NCI-H146 treated with DMSO at 0.1 percent for 48 hours (cell line): ENCODE results near the gene NYAP1.
"Not testable (repeated sequence)": the region's sequence is repeated elsewhere in the genome, so short reads cannot be mapped to it uniquely, and the experiment has no call there.

Experiments
- DNase-seq: peaks from one replicate; lab custom pipeline; 2025; ENCODE audit not compliant: unreplicated experiment; lab: John Stamatoyannopoulos, UW

Gene NYAP1

DNA sequence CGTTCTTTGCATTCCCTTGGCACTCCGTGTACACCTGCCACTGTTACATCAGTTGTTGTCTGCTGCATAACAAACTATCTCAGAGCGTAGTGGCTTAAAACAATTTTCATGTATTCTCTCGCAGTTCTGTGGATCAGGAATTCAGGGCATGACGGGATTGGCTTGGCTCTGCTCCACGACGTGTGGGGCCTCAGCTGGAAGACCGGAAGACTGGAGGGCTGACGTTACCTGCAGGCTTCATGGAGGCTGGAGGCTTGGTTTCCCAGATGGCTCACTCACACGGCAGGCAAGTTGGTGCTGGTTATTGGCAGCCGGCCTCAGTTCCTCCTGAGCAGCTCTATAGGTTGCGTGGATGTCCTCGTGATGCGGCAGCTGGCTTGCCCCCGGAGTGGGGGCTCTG is 25.5 kb downstream of the NYAP1 start:
- no peak for DNase-seq

DNA sequence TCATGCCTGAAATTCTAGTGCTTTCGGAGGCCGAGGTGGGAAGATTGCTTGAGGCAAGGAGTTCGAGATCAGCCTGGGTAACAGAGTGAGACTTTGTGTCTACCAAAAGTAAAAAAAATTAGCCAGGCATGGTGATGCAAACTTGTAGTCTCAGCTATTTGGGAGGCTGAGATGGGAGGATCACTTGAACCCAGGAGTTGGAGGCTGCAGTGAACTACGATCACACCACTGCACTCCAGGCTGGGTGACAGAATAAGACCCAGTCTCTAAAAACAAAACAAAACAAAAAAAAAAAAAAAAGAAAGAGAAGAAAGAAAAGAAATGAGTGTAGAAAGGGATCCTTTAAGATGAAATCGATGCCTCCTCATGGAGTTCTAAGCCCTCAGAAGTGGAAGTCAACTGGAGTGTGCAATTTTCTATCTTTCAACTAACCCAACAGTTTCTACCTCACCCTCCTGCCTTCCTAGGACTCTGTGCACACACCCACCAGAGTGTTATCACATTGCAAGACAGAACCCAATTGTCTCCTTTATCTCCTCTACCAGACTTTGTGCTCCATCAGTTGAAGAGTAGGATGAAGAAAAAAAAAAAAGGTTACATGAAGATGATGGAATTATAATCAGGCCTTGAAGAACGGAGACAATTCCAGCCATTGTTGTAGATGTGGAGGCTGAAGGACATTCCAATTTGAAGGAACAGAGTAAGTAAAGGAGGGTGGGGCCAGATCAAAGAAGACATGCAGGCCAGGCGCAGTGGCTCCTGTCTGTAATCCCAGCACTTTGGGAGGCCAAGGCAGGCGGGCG is 26.9 kb downstream of the NYAP1 start:
- no peak for DNase-seq

- DNase-seq, result no peak
These were observed 29.6 kb downstream of the NYAP1 start for GRCh38 chr7:100513212-100513810.

GRCh38 chr7:100515072-100515532 is 31.4 kb downstream of the NYAP1 start:
- no peak for DNase-seq

- DNase-seq, result no peak
These were observed 32.5 kb downstream of the NYAP1 start for GRCh38 chr7:100516135-100516812.

DNA sequence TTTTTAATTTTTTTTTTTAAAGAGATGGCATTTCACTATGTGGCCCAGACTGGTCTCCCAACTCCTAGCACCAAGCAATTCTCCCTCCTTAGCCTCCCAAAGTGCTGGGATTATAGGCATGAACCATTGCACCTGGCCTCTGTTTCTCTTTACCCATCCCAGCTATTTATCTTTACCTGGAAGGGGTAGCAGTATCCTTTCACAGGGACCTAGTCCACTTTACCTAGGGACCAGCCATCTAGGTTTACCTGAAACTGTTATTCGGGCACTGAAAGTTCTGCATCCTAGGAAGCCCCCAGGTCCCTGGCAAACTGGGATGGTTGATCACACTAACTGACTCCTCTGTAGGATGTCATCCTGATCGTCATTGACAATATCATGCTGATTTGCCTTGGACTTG is 33.6 kb downstream of the NYAP1 start:
- DNase-seq, result no peak

GRCh38 chr7:100519580-100519979 is 35.9 kb downstream of the NYAP1 start:
- DNase-seq, result no peak

DNA sequence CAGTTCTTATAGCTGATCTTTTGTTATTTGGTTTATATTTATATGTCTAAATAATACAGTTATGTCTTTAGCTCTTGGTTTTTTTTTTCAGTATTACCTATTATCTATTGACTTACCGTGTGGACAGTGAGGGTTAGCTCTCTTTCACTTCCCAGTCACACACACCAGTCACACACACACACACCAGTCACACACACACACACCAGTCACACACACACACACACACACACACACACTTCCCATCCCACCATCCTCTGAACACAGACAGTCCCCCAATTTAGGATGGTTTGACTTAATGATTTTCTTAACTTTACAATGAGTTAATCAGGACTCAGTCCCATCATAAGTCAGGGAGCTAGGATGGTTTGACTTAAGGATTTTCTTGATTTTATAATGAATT is 36.4 kb downstream of the NYAP1 start:
- no peak for DNase-seq

DNA sequence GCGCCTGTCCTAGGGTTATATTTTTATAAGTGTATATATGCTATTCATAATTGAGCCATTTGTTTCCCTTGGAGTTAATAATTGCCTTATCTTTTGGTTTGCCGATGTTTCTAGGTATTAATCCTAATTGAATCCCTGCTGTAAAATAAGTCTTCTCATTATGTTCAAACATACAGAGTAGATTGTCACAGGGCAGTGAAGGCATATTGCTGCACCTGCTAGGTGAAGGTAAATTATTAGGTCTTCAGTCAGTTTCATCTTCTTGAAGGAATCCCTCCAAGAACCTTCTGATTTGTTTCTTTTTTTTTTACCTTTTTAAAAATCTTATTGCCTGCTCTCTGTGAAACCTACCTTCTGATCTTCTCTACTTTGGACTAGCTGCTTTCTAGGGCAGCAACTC is 37.3 kb downstream of the NYAP1 start:
- DNase-seq, result no peak

DNA sequence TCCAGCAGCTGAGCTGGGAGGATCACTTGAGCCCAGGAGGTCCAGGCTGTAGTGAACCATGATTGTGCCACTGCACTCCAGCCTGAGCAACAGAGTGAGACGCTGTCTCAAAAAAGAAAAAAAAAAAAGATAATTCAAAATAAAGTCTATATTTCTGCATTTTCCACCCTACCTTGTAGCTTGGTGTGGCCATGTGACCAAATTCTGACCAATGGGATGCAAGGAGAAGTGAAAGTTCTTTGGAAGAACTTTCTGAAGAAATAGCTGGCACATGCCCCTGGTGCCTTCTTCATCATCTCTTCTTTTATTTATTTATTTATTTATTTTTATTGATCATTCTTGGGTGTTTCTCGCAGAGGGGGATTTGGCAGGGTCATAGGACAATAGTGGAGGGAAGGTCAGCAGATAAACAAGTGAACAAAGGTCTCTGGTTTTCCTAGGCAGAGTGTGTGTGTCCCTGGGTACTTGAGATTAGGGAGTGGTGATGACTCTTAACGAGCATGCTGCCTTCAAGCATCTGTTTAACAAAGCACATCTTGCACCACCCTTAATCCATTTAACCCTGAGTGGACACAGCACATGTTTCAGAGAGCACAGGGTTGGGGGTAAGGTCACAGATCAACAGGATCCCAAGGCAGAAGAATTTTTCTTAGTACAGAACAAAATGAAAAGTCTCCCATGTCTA is 38.3 kb downstream of the NYAP1 start:
- not testable (repeated sequence) for DNase-seq

DNA sequence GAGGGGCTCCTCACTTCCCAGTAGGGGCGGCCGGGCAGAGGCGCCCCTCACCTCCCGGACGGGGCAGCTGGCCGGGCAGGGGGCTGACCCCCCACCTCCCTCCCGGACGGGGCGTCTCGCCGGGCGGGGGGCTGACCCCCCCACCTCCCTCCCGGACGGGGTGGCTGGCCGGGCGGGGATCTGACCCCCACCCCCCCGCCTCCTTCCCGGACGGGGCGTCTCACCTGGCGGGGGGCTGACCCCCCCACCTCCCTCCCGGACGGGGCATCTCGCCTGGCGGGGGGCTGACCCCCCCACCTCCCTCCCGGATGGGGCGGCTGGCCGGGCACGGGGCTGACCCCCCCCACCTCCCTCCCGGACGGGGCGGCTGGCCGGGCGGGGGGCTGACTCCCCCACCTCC is 39.5 kb downstream of the NYAP1 start:
- DNase-seq, result not testable (repeated sequence)

DNA sequence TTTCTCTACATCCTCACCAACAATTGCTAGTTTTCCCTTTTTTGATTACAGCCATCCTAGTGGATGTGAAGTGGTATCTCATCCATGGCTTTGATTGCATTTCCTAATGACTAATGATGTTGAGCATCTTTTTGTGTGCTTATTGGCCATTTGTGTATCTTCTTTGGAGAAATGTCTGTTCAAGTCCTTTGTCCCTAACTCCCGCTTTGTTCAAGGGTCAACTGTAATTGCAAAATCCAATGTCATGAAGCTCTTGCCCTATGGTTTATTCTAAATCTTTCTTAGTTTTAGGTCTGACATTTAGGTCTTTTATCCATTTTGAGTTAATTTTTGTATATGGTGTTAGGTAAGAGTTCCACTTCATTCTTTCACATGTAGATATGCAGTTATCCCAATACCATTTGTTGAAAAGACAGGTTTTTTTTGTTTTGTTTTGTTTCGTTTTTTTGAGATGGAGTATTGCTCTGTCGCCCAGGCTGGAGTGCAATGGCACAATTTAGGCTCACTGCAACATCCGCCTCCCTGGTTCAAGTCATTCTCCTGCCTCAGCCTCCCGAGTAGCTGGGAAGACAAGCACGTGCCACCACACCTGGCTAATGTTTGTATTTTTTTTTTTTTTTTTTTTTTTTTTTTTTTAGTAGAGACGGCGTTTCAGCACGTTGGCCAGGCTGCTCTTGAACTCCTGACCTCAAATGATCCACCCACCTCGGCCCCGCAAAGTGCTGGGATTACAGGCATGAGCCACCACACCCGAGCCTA is 44.6 kb downstream of the NYAP1 start:
- not testable (repeated sequence) for DNase-seq

DNA sequence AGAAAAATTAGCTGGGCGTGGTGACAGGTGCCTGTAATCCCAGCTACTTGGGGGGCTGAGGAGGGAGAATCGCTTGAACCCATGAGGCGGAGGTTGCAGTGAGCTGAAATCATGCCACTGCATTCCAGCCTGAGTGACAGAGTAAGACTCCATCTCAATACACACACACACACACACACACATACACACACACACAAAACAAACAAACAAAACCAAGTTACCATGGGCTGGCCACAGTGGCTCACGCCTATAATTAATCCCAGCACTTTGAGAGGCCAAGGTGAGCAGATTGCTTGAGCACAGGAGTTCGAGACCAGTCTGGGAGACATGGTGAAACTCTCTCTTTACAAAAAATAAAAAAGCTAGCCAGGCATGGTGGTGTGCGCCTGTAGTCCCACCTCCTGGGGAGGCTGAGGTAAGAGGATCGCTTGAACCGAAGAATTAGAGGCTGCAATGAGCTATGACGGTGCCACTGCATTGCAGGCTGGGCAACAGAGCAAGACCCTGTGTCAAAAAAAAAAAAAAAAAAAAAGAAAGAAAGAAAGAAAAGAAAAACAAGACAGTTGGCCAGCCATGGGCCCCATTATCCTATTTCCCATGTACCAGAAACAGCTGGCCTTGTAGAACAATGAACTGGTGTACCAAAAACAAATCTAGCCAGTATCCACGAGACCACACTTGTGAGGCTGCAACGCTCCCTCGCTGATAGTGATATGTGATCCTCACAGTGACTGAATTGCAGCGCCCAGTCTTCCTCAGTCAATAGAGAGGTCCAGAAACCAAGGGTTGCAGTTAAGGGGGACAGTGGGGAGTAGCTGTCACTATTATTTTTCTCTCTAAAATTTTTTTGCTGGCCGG is 48.7 kb downstream of the NYAP1 start:
- DNase-seq, result no peak

- DNase-seq, result not testable (repeated sequence)
These were observed 52.3 kb downstream of the NYAP1 start for GRCh38 chr7:100535982-100536381.

DNA sequence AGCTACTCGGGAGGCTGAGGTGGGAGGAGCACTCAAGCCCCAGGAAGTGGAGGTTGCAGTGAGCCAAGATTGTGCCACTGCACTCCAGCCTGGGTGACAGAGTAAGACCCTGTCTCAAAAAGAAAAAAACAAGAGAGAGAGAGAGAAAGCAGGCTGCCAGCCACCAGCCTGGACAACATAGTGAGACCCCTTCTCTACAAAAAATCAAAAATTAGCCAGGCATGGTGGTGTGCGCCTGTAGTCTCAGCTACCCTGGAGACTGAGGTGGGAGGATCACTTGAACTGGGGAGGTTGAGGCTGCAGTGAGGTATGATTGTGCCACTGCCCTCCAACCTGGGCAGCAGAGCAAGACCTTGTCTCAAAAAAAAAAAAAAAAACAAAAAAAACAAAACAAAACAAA is 53.0 kb downstream of the NYAP1 start:
- not testable (repeated sequence) for DNase-seq

- no peak for DNase-seq
These were observed 54.6 kb downstream of the NYAP1 start for GRCh38 chr7:100538348-100538653.

- peak; percentile 98 for DNase-seq
These were observed 55.1 kb downstream of the NYAP1 start, which contains the start of gene AGFG2 for GRCh38 chr7:100538654-100539435. Gene AGFG2, plus strand, starts transcription at chr7:100539203. Its CDS starts 144 bp downstream, at chr7:100539347.

DNA sequence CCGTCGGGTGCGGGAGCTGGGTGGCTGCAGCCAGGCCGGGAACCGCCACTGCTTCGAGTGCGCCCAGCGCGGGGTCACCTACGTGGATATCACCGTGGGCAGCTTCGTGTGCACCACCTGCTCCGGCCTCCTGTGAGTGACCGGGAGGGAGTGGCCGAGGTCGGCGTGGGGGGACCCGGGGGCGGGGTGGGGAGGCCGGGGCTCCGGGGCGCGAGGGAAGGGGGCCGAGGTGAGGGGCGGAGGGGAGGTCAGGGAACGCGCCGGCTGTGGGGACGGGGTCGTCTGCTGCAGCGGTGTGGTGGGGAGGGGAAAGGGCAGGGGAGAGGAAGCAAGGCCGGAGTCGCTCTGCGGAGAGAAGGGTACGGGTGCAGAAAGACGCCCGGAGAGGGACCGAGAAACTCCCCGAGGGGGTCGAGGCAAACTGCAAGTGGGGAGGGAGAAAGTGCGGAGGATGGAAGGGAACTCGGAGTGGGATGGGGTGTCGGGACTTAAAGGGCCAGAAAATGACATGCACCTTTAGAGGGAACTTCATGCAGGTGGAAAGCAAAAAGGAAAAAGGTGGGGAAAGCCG is 55.8 kb downstream of the NYAP1 start:
- no peak for DNase-seq
